ENCODE measurements around the gene COL5A1.

The COL5A1 gene

DNA sequence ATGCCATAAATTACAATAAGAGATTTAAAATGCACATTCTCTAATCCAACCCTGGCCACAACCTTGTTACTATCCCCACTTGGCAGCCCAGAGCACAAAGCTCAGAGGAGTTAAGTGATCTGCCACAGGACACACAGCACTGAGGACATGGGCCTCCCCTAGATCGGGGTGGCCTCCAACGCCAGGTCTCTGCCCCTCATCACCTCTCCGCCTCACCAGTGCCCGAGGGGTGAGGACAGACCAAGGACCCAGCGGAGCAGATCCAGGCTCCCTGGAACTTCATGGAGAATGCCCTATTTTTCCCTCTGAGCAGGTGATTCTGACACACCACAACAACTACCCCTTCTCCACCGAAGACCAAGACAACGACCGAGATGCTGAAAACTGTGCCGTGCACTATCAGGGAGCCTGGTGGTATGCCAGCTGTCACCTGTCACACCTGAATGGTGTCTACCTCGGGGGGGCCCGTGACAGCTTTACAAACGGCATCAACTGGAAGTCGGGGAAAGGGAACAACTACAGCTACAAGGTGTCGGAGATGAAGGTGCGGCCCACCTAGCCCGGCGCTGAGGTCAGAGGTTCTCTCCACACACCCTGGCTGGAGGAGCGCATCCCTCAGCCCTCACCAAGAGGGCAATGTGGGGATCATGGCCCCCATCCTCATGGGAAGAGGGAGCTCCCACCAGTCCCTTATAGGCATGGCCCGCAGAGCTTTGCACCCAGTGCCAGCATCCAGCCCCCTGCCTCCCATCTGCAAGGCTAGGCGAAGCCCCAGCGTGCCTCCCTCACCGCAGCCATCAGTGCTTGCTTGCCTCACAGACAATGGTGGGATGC is 226.5 kb downstream of the COL5A1 start:
- DNase-seq = no peak

DNA sequence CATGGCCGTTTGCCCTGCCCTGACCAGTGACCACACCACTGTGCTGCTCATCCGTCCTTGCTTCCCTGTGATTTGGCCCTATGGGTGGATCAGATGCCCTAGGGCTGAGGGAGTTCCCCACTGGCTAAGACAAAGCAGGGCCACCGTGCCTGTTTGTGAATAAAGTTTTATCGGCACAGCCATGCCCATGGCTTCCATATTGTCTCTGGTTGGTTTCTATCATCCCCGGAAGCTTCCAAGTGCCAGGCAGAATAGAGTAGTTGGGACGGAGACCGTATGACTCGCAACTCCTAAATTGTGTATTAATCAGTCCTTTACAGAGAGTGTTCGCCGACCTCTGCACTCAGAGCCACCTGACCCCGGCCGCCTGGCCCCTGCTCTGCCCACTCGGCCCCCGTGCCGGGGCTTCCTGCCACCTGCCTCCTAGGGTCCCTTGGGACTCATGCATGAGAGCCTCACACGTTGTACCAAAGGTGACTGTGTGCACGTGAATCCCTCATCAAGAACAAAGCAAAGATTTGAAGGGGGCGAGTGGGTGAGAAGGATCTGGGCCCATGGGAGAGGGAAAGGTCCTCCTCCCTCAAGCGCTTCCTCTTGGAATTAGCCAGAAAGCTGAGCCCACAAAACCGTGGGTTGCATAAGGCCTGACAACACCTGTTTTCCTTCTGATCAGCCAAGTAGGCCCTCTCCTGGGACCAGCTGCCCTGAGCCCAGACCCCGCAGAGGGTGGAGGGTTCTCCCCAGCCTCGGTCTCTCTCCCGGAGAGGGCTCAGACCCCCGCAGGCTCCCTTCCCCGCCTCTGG is 227.3 kb downstream of the COL5A1 start:
- no peak for DNase-seq

DNA sequence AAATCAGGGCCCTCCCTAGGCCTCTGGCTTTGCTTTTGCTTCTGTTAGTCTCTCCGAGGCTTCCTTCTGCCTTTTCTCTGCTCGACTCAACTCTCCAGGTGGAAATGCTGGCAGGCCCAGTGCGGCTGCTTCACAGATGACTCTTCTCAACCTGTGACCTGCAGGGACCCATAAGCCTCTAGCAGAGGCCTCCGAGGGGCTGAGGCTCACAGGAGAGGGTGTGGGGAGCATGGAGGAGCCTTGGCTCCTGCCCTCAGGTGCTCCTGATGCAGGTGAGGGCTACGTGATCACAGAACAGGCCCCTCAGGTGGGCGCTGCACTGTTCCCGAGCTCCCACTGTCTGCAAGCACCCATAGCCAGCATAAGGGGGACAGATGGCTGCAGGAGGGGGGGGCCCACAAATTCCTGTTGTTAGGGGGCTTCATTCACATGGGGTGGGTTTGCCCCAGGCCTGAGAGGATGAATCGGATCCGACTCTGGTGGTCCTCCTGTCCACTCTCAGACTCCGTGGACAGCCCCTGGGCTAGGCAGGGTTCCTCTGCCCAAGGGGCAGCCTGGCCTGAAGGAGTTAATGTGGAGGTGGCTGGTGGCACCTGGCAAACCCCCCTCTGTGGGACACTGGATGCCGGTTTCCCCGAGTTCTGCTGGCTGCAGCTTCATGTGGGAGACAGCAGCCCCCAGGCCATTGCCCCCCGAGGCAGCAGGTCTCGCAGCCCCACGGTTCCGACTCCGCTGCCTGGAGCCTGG is 228.1 kb downstream of the COL5A1 start:
- DNase-seq = no peak

DNA sequence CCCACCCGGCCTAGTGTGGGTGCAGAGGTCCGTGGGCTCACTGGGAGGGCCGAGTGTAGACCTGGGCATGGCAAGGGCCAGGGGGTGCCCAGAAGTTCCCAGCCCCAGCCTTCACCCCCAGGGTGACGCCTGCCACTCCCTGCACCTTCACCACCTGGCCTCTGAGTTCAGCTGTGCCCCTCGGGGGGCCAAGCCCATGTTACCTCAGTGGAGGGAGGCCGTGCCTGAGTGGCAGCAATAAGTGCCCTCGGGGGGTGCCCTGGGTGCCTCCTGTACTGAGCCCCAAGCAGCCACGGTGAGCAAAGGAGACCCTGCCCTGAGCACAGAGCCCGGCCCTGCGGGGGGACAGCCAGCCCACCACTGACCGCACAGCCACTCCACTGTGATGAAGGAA is 228.7 kb downstream of the COL5A1 start:
- no peak for DNase-seq

DNA sequence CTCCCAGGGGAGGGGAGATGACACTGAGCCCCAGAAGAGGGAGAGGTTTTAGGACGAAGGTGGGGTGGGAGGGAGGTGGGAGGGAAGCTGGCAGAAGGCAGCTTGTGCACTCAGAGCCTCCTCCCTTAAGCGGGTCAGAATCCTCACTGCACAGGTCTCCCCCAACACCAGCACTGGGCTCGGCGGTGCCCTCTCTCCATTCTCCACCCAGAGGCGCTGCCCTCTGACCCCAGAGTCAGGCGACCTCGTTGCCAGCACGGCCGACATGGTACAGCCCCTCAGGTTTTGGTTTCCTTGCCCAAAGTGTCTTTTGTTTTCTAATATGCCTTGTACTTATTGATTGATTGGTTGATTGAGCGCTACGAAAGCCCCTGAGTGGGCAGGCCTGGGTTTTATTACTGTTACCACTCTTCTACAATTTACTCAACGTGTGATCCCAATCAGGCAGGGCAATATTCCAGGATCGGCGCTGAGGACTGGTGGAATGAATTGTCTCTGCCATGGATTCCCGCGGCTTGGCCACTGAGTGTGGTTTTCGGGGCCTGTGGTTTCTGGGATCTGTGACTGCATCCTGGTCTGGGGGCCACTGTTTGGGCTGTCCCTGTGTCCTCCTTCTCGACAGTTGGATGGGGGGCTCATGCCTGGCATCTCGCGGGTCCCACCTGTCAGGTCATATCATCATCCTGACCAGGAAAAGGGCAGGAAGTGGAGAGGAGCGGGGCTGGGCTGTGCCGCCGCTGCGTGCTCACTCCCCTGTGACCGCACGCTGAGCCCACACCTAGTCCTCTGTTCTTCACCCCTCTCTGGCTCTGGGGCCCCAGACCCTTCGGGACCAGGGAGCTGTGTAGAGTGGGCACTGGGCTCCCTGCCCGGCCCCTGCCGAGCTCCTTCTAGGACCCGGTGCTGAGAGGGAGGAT is 229.4 kb downstream of the COL5A1 start:
- DNase-seq = no peak

DNA sequence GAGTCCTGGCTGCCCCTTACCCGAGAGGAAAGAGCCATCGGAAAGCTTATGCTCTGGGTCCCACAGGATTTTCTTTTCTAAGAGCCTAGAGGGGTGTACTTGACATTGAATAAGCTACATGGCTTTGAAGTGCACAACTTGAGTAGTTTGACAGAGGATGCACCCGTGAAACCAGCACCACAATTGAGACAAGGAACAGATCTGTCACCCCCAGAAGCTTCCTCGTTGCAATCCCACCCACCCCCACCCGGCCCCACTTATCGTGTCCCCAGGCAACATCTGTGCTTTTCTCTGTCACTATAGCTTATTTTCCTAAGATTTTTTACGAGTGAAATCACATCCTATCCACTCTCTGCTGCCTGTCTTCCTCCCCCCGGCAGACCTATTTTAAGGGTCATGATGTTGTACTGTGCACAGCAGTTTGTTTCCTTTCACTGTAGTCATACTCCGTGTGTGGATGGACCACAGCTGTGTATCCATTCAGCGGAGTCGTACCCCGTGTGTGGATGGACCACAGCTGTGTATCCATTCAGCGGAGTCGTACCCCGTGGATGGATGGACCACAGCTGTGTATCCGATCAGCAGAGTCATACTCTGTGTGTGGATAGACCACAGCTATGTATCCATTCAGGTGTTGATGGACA is 230.2 kb downstream of the COL5A1 start:
- DNase-seq = no peak

DNA sequence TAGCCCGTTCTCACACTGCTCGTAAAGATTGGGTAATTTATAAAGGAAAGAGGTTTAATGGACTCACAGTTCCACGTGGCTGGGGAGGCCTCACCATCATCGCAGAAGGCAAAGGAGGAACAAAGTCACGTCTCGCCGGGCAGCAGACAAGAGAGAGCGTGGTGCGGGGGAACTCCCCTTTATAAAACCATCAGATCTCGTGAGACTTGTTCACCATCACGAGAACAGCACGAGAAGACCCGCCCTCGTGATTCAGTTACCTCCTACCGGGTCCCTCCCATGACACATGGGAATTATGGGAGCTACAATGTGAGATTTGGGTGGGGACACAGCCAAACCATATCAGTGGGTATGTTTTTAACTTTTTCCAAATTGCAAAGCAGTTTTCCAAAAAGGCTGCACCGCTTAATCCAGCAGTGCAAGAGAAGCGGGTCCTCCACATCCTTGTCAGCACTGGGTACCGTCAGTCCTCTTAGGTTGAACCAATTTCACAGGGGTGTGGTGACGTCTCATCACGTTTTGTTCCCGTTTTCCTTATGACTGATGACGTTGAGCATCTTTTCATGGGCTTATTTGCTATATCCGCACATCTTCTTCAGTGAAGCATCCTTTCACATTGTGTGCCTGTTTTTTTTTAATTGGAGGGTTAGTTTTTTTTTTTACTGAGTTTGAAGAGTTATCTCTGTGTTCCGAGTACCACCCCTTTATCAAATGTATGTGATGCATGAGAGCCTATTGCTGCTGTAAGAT is 231.1 kb downstream of the COL5A1 start:
- DNase-seq = no peak

DNA sequence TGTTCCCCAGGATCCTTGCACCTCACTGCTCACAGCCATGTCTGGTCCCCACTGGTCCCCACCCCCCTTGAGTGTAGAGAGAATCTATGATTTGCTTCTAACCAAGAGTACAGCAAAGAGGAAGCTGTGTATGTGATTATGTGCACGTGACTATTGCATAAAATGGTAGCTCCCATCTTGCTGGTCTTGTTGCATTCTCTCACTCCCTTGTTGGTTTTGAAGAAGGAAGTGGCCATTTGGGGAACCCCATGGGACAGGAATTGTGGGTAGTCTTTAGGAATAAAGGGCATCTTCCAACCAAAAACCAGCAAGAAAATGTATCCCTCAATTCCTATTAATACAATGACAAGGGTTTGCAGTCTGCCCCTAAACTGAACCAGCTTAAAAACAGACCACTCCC is 233.8 kb downstream of the COL5A1 start:
- DNase-seq = no peak

DNA sequence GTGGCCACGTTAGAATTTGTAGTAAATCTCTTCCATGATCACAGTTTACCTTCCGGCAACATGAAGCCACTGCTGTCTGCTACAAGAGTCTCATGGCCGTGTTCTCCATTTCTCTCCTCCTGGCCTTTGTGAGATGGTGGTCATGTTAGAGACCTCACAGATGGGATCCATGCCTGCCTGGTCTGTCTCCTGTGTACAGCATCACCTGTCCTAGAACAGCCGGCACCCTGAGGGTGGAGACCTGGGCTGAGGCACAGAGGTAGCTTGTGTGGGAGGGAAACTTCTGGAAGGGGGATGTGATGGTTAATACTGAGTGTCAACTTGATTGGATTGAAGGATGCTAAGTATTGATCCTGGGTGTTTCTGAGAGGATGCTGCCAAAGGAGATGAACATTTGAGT is 235.9 kb downstream of the COL5A1 start:
- no peak for DNase-seq

DNA sequence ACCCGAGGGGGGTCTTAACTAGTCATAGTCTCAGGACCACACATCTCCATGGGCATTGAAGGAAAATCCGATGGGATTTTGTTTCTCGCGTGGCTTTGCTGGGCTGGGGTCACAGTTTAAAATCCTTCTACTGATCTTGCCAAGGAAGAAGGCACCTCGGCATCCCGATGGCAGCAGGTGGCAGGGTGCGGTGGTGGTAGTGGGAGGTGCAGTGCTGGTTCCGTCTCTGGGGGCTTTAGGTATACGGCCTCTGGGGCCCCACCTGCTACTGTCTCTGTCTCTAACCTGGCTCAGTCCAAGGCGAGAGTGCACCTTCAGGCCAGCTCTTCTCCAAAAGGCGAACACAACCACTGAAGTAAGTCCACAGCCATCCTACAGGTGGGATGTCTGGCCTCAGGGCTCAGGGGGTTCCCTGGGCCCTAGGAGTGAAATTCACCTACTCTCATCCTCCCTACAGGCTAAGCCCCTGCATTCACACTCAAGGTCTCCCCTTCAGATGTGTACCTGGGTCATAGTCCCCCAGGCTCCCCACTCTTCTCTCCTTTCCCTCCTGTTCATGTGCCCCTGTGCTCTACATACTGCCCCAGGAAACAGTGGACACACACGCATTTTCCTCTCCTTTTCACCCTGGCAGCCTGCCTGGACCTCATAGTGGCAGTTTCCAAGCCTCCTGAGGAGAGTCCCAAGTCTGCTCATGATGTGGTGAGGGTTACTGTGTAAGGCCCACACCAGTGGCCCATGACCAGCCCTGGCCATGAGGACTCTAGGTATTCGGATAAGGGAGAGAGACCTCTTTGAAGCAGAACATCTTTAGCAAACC is 238.3 kb downstream of the COL5A1 start:
- no peak for DNase-seq

DNA sequence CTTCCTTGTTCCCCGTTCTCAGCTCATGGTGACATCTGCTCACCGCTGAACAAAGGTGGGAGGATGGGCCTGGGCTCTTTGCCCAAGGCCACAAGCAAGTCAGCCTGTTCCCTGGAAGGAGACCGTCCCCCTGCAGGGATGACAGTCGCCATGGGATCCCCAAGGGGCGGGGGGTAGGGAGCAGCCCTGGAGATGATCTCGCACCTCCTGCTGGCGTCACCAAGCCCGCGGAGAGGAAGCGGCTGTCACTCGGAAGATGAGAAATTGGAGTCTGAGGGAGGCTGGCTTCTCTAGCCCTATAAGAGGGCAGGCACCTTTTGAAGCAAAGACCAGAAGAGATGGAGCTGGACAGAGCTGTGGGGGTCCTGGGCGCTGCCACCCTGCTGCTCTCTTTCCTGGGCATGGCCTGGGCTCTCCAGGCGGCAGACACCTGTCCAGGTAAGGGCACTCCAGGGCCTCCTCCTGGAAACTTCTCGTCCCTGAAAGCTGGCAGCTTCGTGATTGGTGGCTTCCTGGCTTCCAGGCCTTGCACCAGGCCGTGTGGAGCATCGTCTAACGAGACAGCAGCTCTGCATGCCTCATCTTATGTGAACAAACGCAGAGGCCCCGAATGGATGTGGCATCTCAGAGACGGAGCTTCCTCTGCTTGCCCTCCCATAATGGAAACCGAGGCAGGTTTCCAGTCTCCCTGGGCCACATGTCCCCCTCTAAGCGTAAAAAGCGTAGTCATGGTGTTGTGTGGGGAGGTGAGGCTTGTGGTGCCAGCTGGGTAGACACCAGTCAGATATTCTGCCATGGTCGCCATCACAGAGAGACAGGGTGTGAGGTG is 239.1 kb downstream of the COL5A1 start, which contains the start of gene FCN2:
TSS of gene FCN2 (plus strand) at position 327 of the 829 bp plus-strand sequence. CDS start at position 339, 12 bp downstream.
- DNase-seq = no peak

DNA sequence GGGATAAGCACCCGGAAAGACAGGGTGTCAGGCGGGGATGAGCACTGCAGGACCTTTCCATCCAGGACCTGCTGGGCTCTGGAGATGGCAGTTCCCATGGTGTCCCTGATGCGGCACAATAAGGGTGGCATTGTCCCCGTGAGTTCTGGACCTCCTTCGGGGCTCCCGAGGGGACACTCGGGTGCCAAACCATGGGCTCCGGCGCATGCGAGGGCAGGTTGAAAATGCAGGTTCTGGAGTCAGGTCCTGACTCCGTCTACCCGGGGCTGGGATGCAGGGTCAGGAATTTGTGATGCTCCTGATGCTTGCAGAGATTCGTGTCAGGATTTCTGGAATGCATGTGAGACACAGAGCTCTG is 239.7 kb downstream of the COL5A1 start:
- no peak for DNase-seq

DNA sequence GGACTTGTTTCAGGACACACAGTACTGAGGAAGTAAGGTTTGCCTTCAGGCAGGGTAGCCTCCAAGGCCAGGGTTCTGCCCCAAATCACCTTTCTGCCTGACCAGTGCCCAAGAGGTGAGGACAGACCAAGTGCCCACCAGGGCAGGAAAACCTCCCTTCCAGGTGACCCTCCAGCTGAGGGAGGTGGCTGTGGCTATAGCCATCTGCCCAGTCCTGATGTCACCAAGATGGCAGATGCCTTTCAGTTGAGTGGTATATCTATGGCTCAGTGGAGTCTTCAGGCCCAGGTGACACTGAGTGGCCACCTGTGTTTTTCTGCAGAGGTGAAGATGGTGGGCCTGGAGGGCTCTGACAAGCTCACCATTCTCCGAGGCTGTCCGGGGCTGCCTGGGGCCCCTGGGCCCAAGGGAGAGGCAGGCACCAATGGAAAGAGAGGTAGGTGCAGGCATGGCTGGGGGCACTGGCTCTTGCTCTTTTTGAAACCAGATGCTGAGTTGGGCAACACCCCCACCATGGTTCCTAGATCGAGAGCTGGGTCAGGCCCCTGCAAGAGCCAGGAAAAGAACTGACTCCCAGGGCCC is 240.7 kb downstream of the COL5A1 start:
- DNase-seq = no peak

DNA sequence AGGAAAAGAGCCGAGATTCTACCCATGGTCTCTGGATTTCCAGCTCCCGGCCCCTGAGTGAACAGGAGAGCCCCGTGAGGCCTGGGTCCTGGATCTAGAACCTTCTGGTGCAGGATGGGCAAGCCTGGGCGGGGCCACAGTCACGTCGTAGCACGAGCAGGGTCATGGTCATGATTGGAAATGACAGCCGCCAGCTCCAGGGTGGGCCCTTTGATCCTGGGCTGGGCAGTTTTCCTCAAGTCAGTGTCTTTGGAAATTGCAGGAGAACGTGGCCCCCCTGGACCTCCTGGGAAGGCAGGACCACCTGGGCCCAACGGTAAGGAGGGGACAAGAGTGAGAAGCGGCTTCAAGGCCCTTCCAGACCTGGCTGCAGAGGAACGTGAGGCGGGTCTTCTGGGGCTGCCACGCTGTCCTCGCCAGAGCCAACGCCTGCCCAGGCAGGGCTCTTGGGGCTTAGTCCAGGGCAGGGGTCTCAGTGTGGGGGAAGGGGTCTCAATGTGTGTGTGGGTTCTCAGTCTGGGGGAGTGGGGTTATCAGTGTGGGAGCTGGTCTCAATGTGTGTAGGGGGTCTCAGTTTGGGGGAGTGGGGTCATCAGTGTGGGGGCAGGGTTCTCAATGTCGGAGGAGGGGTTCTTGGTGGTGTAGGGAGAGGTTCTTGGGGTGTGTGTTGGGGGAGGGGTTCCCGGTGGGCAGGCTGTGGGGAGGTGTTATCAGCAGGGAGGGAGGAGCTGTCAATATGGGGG is 241.6 kb downstream of the COL5A1 start:
- no peak for DNase-seq

DNA sequence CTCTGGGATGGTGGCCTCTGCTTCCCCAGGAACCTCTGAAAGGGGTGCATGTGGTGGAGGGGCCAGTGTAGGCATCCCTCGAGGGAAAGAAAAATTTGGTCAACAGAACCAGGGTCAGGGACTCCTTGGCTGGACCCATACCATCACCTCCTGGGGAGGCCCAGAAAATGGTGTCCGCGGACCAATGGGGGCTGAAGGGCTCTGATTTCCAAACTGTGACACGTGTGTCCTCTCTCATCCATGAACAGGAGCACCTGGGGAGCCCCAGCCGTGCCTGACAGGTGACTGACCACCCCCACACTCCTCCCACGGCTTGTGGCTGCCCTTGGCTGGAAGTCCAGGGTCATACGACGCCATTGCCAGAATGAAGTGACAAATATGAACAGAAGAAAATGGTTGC is 242.9 kb downstream of the COL5A1 start:
- DNase-seq = no peak

DNA sequence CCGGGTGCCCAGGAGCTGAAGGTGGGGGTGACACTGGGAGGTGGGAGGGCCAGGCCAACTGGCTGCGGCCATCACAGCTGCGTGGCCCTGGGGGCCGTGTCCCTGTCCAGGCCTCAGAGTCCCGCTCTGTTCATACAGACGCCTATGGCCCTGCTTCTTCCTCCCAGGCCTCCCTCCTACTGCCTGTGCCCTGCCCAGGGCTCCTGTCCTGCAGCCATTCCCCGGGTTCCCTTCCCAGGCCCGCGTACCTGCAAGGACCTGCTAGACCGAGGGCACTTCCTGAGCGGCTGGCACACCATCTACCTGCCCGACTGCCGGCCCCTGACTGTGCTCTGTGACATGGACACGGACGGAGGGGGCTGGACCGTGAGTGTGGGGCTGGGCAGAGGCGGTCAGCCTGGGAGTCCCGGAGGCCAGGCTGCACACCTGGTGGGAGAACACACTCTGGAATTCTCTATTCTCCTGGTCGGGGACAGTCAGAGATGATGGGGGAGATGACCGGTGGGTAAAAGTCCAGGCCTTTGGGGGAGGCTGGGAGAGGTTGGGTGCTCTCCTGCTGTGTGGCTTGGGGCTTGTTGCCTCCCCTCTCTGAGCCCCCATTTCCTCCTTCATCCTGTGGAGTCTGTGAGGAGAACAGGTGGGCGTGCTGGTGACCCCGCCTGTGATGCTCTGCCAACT is 243.5 kb downstream of the COL5A1 start:
- no peak for DNase-seq

DNA sequence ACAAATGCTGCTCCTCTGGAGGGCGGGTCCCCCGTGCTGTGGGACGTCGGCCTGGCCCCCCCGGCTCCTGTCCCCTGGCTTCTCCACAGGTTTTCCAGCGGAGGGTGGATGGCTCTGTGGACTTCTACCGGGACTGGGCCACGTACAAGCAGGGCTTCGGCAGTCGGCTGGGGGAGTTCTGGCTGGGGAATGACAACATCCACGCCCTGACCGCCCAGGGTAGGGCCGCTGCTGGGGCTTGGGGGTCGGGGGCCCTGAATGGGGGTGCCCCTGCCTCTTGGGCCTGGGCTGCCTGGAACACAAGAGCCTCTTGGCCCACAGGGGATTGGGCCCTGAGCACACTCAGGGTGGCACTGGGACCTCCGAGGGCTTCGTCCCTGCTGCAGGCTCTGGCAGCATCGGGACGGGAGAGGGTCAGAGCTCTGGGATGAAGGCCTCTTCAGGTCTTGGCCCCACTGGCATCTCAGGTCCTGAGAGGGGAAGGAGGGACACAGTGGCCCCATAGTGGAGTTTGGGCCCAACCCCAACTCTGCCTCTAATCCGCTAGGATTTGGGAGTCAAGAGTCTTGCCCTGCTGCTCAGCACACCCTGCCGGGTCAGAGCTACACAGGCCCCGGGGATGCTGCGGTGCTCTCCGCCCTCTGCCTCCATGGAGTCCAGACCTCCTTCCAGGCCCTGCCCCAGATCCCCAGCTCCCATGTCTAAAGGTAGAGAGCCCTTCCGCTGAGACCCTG is 244.2 kb downstream of the COL5A1 start:
- DNase-seq = no peak
